Activated gamma-delta T cell (primary cell): ENCODE data around the gene ABCA9.
"Not testable (repeated sequence)": the region's sequence is repeated elsewhere in the genome, so short reads cannot be mapped to it uniquely, and the experiment has no call there.

Experiments used
- DNase-seq: peaks from one replicate; lab custom pipeline; 2025; lab: John Stamatoyannopoulos, UW

The ABCA9 gene

DNA sequence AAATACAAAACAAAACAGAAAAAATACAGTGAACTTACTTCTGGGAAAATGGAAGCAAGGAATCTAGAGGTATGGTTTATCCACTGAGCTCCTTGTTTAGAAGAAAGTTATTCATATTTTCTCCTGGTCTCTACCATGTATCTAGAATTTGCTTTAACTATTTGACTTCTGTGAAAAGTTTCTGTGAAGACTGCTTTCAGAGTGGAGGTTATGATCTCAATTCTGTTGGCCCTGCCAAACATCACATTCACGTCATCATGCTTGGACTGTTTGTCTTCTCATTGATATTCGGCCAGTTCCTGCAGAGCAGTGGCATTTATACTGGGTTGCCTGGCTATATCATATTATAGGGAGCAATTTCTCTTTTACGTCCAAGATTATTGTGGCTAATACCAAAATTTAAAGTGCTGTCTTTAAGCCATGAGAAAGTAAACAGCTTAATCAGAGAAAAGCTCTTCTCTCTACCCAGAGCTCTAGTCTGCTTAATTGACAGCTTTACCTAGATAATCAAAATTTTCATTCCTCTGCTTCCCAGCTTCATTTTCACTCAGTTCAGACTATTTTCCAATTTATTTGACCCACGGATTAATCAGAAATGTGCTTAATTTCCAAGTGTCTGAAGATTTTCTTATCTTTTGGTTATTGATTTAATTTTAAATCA, 105.4 kb downstream of the ABCA9 start, which contains the start of gene ABCA8:
Gene ABCA8, minus strand, starts transcription at position 212 of the 661 bp plus-strand sequence. CDS start 13,358 bp downstream, outside the sequence.
- DNase-seq = no peak

DNA sequence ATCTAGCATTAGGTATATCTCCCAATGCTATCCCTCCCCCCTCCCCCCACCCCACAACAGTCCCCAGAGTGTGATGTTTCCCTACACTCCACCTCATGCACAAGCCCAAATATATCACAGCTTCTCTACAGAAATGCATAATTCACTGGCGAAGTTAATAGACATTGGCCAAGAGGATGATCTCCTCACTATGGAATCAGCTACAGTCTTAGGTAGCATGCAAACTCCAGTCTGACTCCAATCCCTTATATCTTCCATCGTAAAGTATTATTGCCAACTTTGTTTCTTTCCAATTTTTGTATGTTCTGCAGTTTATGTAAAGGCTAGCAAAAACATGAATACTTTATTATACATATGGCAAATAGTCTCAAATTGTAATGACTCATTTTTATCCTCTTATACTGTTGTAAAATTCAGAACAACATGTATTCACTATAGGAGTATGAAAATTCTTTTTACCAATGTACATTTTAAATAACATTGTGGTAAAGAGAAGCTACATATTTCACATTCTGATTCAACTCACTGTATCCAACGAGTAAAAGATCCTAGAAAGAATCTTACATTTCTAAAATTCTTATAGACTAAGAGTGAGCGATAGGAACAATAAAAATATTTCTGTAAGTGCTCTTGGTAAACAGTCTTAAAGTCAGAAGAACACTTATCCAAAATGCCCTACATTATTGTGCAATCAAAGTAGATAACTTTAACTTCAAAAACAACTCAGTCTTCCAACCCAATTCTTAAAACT, 106.4 kb downstream of the ABCA9 start:
- no peak for DNase-seq

DNA sequence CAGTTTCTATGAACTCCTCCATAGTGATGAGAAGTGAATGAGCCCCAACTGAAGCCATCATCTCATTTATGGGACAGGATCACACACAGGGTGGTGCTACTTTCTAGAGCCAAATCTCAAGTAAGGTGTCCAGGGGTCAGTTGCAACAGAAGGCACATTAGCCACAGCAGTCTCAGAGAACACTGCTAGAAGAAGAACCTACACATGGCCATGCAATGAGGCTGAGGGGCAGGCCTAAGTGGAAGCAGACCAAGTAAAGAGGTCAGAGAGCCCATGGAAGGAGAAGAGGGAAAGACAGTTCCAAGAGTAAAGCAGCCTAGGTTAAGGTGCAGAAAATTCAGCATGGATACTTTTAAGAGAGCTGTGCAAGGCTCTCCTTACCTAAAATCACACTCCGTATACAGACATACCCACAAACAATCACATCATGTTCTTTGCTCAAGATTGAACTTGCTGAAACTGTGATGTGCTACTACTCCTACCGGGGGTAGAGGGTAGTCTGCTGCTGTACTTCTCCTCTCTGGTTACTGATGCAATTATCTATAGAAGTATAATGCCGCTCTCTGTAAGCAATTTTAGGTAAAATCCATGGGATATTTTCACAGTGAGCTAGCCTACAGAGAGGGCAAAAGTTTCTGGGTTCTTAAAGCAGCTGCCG, 107.3 kb downstream of the ABCA9 start:
- no peak for DNase-seq

DNA sequence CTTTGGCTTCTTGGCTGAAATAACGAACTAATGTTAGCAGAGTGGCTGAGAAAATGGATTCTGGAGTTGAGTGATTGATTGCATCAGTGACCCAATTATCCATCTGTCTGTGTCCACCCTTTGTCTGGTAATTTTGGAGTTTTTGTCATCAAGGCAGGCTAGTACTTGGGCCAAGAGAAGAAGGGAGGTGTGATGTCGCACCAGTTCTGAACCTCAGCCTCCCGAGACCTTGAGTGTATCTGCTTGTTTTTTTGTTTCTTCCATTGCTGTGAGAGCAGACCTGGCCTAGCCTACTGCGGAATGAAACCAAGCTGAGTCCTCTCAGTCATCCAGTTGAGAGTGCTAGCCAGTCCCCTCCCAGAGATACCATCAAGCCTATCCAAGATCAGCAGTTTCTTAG, 110.0 kb downstream of the ABCA9 start:
- DNase-seq = no peak

DNA sequence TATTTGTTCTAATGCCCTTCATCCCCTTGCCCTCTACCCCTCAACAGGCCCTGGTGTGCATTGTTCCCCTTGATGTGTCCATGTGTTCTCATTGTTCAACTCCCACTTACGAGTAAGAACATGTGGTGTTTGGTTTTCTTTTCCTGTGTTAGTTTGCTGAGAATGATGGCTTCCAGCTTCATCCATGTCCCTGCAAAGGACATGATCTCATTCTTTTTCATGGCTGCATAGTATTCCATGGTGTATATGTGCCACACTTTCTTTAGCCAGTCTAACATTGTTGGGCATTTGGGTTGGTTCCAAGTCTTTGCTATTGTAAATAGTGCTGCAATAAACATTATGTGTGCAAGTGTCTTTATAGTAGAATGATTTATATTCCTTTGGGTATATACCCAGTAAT, 112.9 kb downstream of the ABCA9 start:
- DNase-seq = not testable (repeated sequence)

DNA sequence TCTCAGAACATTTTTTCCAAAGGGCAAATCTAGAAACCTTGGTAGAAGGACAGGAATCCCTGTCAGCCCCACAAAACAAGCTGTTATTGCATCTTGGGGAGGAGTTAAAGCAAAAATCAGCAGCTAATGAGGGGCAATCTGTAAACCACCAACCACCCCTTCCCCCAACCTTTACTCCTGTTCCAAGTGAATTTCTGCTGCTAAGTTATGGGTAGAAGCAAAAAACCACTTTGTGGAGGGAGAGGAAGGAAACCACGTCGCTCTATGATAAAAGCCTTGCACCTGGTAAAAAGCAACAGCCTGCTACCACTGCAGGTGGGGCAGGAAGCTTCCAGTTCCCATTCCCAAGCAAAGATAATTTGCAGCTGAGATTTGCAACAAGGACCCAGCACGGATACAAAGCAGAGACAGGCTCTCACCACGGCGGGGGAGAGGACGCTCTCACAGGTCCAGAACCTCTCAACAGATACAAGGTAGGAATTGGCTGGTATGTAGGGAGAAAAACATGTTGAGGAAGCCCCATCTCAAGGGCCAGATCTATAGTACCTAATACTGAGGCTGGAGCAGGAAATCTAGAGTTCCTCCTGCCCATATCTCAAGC, 116.2 kb downstream of the ABCA9 start:
- no peak for DNase-seq

DNA sequence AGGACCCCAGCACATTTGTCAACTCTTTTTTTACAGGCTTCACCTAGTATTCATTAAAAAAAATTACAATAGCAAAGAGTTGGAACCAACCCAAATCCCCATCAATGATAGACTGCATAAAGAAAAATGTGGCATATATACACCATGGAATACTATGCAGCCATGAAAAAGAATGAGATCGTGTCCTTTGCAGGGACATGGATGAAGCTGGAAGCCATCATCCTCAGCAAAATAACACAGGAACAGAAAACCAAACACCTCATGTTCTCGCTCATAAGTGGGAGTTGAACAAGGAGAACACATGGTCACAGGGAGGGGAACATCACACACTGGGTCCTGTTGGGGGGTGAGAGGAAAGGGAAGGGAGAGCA, 116.9 kb downstream of the ABCA9 start:
- not testable (repeated sequence) for DNase-seq

DNA sequence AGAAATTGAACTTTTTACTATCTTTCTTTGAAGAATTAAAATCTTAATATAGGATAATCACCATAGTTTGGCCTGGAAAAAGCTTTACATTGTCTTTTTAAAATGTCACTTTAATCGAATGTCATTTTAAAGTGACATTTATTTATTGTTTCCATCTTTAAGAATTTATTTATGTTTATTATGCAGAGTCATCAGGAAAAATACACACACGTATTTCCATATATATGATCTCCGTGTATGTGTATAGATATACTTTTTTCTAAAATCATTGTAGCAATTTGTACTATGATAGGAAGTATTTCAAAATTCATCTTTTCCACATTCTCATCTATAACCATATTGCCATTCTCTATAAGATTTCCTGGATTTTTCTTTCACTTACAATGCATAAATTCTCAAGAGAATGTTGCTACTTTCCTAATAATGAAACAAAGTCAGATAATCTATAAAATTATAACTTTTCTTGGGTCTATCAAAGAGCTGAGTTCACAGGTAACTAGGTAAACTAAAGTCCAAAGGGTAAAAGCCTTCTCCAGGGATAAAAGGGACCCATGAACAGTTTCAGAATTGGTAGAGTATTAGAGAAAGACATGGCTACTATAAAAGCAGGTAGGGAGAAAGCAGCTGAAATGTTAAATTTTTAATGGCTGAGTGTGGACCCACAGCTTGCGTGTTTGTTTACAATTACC, 117.5 kb downstream of the ABCA9 start:
- DNase-seq = no peak

DNA sequence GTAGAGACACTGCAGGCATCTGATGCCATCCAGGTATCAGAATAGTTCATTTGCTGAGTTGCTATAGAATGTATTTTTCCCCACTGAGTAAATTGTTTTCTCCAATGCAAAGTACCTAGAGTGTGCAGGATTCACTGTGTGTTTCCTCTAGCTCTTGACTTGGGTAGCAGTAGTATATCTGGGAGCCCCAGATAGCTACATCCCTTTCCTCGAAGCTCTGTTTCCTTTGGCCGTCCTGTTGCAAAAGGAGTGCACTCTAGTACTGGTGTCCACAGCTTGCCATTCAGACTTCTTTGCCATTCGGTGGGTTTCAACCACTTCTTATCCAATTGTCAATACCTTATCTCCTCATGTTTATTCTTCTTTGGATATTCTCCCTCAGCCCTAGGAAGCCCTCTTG, 118.3 kb downstream of the ABCA9 start:
- no peak for DNase-seq

DNA sequence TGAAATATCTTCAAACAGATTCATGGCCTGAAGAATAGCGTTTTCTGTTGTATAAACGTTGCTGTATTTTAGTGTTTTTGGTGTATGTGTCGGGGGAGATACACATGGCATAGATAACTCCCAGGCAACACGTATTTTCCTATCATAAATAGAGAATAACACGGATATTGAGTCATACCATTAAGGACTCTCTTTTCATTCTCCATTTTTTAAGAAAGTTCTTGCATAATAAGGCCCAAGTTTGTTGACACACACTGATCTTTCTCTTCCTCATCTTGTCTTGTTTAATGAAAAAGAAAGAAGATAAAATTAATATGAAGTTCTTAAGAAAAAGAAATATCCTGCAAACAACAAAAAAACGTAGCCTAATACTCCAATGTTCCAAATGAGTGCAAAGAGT, 119.0 kb downstream of the ABCA9 start:
- no peak for DNase-seq

DNA sequence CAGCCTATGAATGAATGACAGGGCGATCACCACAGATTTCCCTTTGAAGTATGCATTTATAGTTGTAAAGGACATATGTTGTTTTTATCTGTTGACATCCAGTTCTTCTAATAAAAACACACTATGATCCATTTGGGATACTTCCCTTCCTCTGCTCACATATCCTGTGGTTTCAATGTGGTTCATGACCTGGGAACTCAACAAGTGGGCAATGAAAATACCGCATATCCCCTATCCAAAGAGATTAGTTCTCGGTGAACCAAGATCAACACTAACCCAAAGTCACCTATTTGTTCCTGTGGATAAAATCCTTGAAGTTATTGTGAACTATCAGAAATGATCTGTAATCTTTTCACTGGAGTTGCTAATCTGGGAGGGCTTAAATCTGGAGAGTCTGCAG, 121.5 kb downstream of the ABCA9 start:
- no peak for DNase-seq

DNA sequence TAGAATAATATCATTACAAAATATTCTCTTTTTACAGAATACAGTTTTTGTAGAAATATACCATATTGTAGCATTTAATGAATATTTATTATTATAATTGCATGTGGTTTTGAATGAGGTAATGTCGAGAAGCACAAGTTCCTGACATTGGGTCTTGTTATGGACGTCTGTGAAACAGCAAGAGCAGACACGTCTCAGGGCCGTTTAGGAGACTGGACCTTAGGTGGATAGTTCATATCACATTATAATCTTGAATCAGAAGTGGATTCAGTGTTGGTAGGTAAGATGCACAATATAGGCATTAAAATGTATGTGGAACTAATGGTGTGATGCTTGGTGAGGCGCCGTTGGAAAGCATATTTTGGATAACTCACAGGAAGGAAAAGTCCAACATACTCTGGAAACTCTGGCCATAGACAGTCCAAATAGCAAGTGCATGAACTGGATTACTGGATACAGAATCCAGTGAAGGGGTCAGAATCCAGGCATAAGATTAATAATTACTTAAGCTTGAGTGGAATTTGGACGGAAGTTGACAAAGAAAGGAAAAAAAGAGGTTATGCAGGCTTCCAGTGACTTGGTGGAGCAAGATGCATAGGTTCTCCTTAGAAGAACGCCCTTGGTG, 122.7 kb downstream of the ABCA9 start:
- no peak for DNase-seq

DNA sequence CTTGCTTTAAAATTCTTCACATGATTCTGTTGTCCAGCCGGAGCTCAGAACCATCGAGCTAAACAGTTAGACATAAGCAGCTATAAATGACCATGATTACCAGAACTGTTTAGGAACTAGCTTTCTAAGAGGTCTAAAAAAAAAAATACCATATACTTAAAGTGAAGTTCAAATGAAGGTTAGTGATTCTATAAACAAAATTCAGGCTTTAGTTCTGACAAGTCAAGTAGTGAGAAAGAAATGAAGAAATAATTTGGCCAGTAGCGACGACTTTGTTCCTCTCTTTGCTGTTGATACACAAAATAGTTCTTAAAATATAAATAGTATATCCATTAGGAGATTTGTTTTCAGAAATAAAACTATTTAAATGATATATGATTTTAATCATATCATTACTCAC, 133.2 kb downstream of the ABCA9 start:
- no peak for DNase-seq

DNA sequence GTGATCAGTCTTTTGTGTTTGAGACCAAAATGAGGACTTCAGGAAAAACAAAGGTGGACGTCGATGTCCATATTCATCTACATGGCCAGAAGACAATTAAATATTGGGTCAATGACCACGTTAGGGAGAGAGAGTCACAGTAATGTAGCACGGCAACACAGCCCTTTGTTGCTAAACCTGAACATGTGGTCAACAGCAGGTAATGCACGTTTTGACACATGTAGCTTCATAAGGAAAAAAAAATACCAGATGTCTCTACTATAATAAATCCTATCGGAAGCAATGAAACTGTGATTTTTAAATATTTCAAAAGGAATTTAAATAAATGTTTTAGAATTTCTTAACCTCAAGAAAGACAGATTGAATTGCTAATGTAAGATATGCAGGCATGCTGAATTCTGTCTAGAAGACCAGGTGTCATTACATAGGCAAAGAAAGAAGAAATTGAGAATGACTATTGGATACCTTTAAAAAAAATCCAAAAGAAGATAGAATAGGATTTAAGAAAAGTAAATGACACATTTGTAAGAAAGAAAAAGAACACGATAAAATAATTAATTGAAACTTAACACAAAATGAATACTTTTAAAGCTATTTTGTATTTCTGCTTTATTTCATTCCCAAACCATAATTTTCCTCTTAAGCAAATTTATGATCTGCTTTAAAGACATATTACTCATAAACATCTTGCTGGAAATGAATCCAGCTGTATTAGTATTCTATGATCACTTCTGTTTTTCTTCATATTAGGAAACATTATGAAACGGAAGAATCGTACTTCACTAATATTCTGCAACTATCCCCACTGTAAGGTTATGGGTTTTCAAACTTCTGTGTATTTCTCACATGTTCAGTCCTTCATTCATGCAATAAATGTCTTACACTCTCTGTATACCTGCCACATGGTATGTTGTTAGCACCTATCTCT, 135.7 kb downstream of the ABCA9 start:
- DNase-seq = no peak
